GM19043 (cell line): ENCODE data around the gene KIFBP.
"Not testable (repeated sequence)": the region's sequence is repeated elsewhere in the genome, so short reads cannot be mapped to it uniquely, and the experiment has no call there.

ENCODE experiments used
- ATAC-seq: cut with Tn5 transposase; IDR thresholded peaks from one replicate; pipeline ENCODE4 v1.9.1; 2021; ENCODE audit warnings: low read depth; ENCODE audit not compliant: unreplicated experiment

The KIFBP gene

GRCh38 chr10:68992636-68993440, 4.2 kb downstream of the KIFBP start:
- no peak for ATAC-seq

GRCh38 chr10:68997211-68997610, 8.6 kb downstream of the KIFBP start:
- ATAC-seq = no peak

GRCh38 chr10:69004821-69005220, 16.2 kb downstream of the KIFBP start:
- ATAC-seq = no peak

GRCh38 chr10:69005704-69006485, 17.3 kb downstream of the KIFBP start:
- ATAC-seq = no peak

DNA sequence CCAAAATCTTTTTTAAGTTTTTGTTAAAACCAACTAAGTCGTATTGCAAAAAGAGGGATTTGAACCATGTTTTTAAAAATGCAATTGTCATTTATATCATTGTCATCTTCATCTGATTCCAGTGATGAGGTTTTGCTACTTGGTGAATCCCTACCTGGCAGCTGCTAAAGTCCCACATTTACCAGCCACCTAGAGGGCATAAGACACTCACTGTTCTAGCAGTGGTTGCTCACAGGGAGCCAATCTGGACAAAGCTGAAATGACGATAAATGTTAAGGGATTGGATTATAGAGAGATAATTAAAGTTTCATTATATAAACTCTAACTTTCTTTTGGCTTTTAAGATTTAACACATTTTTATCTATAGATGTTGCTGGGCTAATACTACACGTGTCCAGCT, 18.7 kb downstream of the KIFBP start:
- ATAC-seq = no peak

- no peak for ATAC-seq
Measured at GRCh38 chr10:69009360-69009759, 20.8 kb downstream of the KIFBP start.

DNA sequence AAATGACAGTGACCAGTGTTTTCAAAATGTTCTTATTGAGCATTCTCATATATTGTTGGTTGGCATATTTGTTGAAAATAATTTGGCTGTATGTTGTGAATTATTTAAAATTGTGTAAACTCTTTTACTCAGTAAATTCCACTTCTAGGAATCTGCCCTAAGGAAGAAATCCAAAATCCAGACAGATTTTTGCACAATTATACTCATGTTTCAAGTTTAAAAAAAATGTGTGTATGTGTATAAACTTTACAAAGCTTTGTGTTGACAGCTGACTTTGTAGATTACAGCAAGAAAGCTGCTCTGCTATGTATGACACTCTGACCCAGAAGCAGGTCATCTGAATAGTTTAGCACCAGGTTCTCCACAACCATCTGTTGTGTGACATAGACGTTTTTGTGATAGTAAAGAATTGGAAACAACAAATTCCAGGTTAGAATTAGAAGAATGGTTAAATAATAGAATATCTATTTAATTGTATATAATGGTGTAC, 21.6 kb downstream of the KIFBP start:
- no peak for ATAC-seq

DNA sequence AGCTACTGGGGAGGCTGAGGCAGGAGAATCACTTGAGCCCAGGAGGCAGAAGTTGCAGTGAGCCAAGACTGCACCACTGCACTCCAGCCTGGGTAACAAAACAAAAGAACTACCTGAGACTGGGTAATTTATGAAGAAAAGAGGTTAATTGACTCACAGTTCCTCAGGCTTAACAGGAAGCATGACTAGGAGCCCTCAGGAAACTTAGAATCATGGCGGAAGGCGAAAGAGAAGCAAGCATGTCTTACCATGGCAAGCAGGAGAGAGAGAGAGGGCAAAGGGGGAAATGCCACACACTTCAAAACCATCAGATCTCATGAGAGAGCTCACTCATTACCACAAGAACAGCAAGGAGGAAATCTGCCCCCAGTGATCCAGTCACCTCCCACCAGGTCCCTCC, 24.2 kb downstream of the KIFBP start:
- ATAC-seq = not testable (repeated sequence)

DNA sequence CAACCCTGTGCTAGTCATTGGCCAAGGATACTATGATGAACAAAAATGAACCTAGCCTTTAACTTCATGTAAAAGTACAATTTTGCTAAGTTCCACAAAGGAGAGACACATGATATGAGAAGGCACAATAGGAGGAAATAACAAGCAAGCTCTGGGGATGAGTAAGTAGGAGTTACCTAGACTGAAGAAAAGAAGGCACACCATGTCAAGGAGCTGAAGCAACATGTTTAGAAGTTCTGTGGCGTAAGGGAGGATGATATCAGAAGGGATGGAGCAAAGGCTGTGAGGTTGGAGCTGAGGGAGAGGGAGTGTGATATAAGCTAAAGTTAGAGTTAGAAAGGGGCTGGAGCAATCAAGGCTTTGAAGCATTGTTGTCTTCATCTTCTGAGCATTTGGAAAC, 25.6 kb downstream of the KIFBP start:
- ATAC-seq = no peak

- no peak for ATAC-seq
Measured at GRCh38 chr10:69018613-69019012, 30.0 kb downstream of the KIFBP start.

DNA sequence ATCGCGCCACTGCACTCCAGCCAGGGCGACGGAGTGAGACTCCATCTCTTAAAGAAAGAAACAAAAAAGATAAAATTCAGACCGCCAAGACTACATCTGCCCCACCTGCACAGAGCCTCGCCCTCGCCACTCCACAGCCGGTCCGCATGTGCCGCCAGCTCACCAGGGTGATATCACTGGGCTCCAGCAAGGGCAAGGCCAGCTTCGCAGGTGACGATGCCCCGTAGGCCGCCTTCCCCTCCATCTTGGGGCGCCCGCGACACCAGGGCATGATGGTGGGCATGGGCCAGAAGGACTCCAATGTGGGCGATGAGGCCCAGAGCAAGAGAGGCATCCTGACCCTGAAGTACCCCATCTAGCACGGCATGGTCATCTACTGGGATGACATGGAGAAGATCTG, 34.0 kb downstream of the KIFBP start:
- ATAC-seq = no peak

DNA sequence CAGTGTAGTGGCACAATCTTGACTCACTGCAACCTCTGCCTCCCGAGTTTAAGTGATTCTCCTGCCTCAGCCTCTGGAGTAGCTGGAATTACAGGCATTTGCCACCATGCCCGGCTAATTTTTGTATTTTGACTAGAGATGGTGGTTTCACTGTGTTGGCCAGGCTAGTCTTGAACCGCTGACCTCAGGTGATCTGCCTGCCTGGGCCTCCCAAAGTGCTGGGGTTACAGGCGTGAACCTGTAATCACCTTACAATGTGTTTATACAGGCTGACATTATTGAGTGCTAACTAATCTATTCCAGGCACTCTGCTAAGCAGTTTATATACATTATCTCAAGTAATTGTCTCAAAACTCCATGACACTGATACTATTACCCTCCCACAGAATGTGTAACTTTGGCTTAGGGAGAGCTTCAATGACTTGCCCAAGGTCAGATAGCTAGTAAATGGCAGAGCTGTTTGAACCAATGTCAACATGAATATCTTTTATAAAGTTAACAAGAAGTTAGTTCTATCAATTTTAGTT, 36.8 kb downstream of the KIFBP start:
- ATAC-seq = no peak

GRCh38 chr10:69033256-69033655, 44.7 kb downstream of the KIFBP start:
- no peak for ATAC-seq

DNA sequence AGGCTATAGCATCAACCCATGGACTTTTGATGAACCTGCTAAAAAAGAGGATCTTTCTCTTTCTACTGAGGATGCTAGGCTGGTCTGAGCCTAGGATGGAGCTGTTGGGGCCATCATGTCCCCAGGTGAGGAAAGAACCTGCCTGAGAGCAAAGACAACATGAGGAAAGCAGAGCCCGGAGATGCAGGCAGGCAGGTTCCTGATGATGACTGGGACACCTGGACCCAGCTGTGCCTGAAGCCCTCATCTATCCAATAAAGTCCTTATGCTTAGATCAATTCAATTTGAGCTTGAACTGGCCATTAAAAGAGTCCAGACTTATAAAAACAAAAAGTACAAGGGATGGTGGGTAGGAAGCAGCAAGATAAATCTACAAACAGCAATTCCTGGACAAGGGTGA, 48.9 kb downstream of the KIFBP start:
- no peak for ATAC-seq

- not testable (repeated sequence) for ATAC-seq
Measured at GRCh38 chr10:69040904-69041303, 52.3 kb downstream of the KIFBP start.

- no peak for ATAC-seq
Measured at GRCh38 chr10:69042417-69042816, 53.8 kb downstream of the KIFBP start.

DNA sequence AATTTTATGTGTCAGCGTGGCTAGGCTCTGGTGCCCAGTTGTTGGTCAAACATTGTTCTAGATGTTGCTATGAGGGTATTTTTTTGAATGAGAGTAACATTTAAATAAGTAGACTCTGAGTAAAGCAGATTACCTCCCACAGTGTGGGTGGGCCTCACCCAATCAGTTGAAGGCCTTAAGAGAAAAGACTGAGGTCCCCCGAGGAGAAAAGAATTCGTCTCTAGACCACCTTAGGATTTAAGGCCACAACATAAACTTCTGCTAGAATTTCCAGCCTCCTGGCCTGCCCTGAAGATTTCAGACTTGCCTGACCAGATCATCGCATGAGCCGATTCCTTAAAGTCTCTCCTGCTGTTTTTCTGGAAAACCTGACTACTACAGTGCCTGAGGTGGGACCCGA, 54.2 kb downstream of the KIFBP start:
- no peak for ATAC-seq

GRCh38 chr10:69043931-69044531, 55.4 kb downstream of the KIFBP start:
- no peak for ATAC-seq

GRCh38 chr10:69044546-69044945, 55.9 kb downstream of the KIFBP start:
- no peak for ATAC-seq

DNA sequence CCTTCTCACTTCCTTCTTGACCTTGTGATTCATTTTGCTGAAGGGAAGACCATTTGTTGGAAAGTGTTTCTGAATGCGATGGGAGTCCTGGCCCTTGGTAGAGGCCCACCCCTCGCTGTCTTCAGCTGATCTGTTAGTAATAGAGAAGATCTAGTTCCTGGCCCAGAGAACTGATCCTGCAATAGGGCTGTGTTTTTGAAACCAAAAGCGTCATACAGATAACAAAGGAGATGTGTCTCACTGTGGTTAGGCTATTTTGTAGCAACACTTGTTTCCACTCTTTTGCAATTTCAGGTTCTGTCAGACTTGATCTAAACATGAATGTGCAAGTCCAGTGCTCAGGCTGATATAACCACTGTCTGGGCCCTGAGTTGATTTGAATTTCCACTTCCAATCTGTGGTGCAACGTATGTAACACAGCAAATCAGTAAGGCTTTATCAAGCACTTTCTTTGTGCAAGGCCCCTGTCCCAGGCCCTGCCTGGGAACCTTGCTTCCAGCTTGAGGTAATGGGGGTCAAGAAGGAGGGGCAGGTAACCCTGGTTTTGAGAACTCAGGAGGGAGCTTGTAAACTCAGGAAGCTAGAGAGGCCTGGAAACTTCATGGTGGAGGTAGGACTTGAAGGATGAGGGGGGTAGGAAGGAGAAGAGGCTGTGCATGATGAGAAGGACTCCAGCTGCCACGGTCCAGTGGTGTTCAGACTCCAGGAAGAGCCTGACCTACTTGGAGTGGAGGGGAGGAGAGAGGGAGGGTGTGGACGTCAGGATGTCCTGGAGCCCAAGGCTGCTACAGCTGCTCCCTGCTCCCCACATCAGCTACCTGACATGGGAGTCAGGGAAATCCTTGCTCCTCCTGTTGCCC, 57.1 kb downstream of the KIFBP start:
- peak; percentile 60 for ATAC-seq
